HEK293 (cell line): ENCODE data around the gene SRBD1.

Source experiments
- CTCF ChIA-PET: fragments of 350-600 bp; formaldehyde crosslinking; extraction: SDS; loops from one replicate; lab custom pipeline; 2021; ENCODE audit warnings: antibody characterized with exemption; lab: Yijun Ruan, JAX
- POLR2A ChIA-PET: fragments of 300-600 bp; formaldehyde crosslinking; extraction: SDS; loops from one replicate; lab custom pipeline; 2020; ENCODE audit warnings: antibody characterized with exemption, inconsistent platforms; lab: Yijun Ruan, JAX
- H3K27ac ChIP-seq: fragments of 200-500 bp; sonication (Bioruptor generic); 2 replicates; pipeline ENCODE4 v1.5.1; 2014; ENCODE audit warnings: low read depth, low read length, control low read depth, inconsistent platforms; ENCODE audit errors: extremely low read depth
- H3K36me3 ChIP-seq, 2 experiments: fragments of 200-500 bp in 1 of 2; sonication (Bioruptor generic) in 1 of 2; 1 replicate in 1 of 2; 2 replicates in 1 of 2; pipeline ENCODE4 v1.5.1; 2014 to 2017; ENCODE audit warnings: inconsistent platforms in 2 of 2, low read length in 2 of 2; ENCODE audit not compliant: control insufficient read depth in 2 of 2, insufficient read depth in 1 of 2
- H3K4me1 ChIP-seq: fragments of 200-500 bp; sonication (Bioruptor generic); 2 replicates; pipeline ENCODE4 v1.5.1; 2014; ENCODE audit warnings: mild to moderate bottlenecking, low read length, inconsistent platforms; ENCODE audit not compliant: control insufficient read depth, insufficient read depth
- H3K4me3 ChIP-seq: 2 replicates; pipeline ENCODE4 v1.5.1; 2011; ENCODE audit warnings: low read depth, mild to moderate bottlenecking, control low read depth, low read length, moderate library complexity
- H3K9me3 ChIP-seq: fragments of 200-500 bp; sonication (Bioruptor generic); 2 replicates; pipeline ENCODE4 v1.5.1; 2014; ENCODE audit warnings: low read depth, low read length, inconsistent platforms; ENCODE audit not compliant: control insufficient read depth, insufficient read depth
- GLI2 ChIP-seq: fragments of 450-650 bp; formaldehyde crosslinking; IDR thresholded peaks from 2 replicates; pipeline ENCODE4; 2017; ENCODE audit warnings: missing biosample characterization, missing genetic modification characterization, low read depth, borderline replicate concordance
- KLF8 ChIP-seq: fragments of 450-650 bp; formaldehyde crosslinking; IDR thresholded peaks from 2 replicates; pipeline ENCODE4 v1.5.1; 2016; ENCODE audit warnings: missing biosample characterization, missing genetic modification characterization
- MZF1 ChIP-seq: fragments of 450-650 bp; formaldehyde crosslinking; IDR thresholded peaks from 2 replicates; pipeline ENCODE4 v1.5.1; 2017; ENCODE audit warnings: missing biosample characterization, missing genetic modification characterization, borderline replicate concordance
- SCRT1 ChIP-seq: fragments of 450-650 bp; formaldehyde crosslinking; IDR thresholded peaks from 2 replicates; pipeline ENCODE4 v1.5.1; 2016; ENCODE audit warnings: missing biosample characterization, missing genetic modification characterization, borderline replicate concordance
- ZBTB20 ChIP-seq: fragments of 450-650 bp; formaldehyde crosslinking; IDR thresholded peaks from 2 replicates; pipeline ENCODE4 v1.5.1; 2016; ENCODE audit warnings: missing biosample characterization, missing genetic modification characterization
- ZNF292 ChIP-seq: fragments of 450-650 bp; formaldehyde crosslinking; IDR thresholded peaks from 2 replicates; pipeline ENCODE4 v1.5.1; 2016; ENCODE audit warnings: low read depth, missing biosample characterization, missing genetic modification characterization, borderline replicate concordance
- ZNF548 ChIP-seq: fragments of 450-650 bp; formaldehyde crosslinking; IDR thresholded peaks from 2 replicates; pipeline ENCODE4 v1.5.1; 2016; ENCODE audit warnings: missing biosample characterization, missing genetic modification characterization
- TF ChIP-seq, protein P1 (sequence below): fragments of 450-650 bp; formaldehyde crosslinking; IDR thresholded peaks from 2 replicates; pipeline ENCODE4 v1.5.1; 2016; ENCODE audit warnings: missing biosample characterization, missing genetic modification characterization
- TF ChIP-seq, protein P2 (sequence below): fragments of 450-650 bp; formaldehyde crosslinking; IDR thresholded peaks from 2 replicates; pipeline ENCODE4 v1.5.1; 2016; ENCODE audit warnings: missing biosample characterization, missing genetic modification characterization
- TF ChIP-seq, protein P3 (sequence below): fragments of 450-650 bp; formaldehyde crosslinking; IDR thresholded peaks from 2 replicates; pipeline ENCODE4 v1.5.1; 2016; ENCODE audit warnings: missing biosample characterization, missing genetic modification characterization
- TF ChIP-seq, protein P4 (sequence below): fragments of 450-650 bp; formaldehyde crosslinking; IDR thresholded peaks from 2 replicates; pipeline ENCODE4 v1.5.1; 2016; ENCODE audit warnings: missing biosample characterization, missing genetic modification characterization
- TF ChIP-seq, protein P5 (sequence below): fragments of 450-650 bp; formaldehyde crosslinking; IDR thresholded peaks from 2 replicates; pipeline ENCODE4 v1.5.1; 2017; ENCODE audit warnings: missing biosample characterization, missing genetic modification characterization
- TF ChIP-seq, protein P6 (sequence below): fragments of 450-650 bp; formaldehyde crosslinking; IDR thresholded peaks from 2 replicates; pipeline ENCODE4 v1.5.1; 2016; ENCODE audit warnings: missing biosample characterization, missing genetic modification characterization, borderline replicate concordance

SRBD1 gene

DNA sequence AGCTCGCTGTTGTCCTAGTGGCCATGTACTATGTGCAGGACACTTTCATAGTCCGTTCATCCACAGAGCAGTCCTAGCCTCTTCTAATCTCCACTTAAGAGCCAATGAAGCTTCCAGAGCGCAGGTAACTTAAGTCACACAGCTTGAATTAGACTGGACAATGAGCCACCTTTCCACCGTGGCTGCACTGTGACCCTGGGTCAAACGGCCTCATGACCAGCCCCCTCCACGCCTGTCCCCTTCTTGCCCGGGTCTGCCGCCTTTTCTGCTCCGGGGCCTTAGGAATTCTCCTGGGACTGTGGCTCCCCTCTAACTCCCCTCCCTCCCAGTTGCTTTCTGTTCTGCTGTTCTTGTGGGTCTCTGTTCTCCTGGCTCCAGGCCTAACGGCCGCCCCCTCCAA, 32.0 kb upstream of the SRBD1 start:
- Histone ChIP-seq H3K27ac (peak overlapping the region; percentile 49; the same call in 1 of the 2 replicates), H3K9me3 (no peaks in the 10 kb centered on the region), H3K36me3 (no peaks in the 10 kb centered on the region), H3K4me3 (peak overlapping the region; percentile 47), H3K4me1 (no peaks in the 10 kb centered on the region)
- TF ChIP-seq KLF8 (tag by site-specific recombination) (no peak), ZBTB20 (tag by site-specific recombination) (no peak), SCRT1 (tag by site-specific recombination) (no peak), GLI2 (no peak), MZF1 (tag by site-specific recombination) (no peak), ZNF548 (tag by site-specific recombination) (no peak), ZNF292 (no peak)
- TF ChIP-seq, protein P1, sequence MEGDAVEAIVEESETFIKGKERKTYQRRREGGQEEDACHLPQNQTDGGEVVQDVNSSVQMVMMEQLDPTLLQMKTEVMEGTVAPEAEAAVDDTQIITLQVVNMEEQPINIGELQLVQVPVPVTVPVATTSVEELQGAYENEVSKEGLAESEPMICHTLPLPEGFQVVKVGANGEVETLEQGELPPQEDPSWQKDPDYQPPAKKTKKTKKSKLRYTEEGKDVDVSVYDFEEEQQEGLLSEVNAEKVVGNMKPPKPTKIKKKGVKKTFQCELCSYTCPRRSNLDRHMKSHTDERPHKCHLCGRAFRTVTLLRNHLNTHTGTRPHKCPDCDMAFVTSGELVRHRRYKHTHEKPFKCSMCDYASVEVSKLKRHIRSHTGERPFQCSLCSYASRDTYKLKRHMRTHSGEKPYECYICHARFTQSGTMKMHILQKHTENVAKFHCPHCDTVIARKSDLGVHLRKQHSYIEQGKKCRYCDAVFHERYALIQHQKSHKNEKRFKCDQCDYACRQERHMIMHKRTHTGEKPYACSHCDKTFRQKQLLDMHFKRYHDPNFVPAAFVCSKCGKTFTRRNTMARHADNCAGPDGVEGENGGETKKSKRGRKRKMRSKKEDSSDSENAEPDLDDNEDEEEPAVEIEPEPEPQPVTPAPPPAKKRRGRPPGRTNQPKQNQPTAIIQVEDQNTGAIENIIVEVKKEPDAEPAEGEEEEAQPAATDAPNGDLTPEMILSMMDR (tag by site-specific recombination) = no peak
- TF ChIP-seq, protein P2, sequence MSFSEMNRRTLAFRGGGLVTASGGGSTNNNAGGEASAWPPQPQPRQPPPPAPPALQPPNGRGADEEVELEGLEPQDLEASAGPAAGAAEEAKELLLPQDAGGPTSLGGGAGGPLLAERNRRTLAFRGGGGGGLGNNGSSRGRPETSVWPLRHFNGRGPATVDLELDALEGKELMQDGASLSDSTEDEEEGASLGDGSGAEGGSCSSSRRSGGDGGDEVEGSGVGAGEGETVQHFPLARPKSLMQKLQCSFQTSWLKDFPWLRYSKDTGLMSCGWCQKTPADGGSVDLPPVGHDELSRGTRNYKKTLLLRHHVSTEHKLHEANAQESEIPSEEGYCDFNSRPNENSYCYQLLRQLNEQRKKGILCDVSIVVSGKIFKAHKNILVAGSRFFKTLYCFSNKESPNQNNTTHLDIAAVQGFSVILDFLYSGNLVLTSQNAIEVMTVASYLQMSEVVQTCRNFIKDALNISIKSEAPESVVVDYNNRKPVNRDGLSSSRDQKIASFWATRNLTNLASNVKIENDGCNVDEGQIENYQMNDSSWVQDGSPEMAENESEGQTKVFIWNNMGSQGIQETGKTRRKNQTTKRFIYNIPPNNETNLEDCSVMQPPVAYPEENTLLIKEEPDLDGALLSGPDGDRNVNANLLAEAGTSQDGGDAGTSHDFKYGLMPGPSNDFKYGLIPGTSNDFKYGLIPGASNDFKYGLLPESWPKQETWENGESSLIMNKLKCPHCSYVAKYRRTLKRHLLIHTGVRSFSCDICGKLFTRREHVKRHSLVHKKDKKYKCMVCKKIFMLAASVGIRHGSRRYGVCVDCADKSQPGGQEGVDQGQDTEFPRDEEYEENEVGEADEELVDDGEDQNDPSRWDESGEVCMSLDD (tag by site-specific recombination) = no peak
- TF ChIP-seq, protein P3, sequence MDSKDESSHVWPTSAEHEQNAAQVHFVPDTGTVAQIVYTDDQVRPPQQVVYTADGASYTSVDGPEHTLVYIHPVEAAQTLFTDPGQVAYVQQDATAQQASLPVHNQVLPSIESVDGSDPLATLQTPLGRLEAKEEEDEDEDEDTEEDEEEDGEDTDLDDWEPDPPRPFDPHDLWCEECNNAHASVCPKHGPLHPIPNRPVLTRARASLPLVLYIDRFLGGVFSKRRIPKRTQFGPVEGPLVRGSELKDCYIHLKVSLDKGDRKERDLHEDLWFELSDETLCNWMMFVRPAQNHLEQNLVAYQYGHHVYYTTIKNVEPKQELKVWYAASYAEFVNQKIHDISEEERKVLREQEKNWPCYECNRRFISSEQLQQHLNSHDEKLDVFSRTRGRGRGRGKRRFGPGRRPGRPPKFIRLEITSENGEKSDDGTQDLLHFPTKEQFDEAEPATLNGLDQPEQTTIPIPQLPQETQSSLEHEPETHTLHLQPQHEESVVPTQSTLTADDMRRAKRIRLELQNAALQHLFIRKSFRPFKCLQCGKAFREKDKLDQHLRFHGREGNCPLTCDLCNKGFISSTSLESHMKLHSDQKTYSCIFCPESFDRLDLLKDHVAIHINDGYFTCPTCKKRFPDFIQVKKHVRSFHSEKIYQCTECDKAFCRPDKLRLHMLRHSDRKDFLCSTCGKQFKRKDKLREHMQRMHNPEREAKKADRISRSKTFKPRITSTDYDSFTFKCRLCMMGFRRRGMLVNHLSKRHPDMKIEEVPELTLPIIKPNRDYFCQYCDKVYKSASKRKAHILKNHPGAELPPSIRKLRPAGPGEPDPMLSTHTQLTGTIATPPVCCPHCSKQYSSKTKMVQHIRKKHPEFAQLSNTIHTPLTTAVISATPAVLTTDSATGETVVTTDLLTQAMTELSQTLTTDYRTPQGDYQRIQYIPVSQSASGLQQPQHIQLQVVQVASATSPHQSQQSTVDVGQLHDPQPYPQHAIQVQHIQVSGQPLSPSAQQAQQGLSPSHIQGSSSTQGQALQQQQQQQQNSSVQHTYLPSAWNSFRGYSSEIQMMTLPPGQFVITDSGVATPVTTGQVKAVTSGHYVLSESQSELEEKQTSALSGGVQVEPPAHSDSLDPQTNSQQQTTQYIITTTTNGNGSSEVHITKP (tag by site-specific recombination) = no peak
- TF ChIP-seq, protein P4, sequence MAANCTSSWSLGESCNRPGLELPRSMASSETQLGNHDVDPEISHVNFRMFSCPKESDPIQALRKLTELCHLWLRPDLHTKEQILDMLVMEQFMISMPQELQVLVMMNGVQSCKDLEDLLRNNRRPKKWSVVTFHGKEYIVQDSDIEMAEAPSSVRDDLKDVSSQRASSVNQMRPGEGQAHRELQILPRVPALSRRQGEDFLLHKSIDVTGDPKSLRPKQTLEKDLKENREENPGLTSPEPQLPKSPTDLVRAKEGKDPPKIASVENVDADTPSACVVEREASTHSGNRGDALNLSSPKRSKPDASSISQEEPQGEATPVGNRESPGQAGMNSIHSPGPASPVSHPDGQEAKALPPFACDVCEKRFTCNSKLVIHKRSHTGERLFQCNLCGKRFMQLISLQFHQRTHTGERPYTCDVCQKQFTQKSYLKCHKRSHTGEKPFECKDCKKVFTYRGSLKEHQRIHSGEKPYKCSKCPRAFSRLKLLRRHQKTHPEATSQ = no peak
- TF ChIP-seq, protein P5, sequence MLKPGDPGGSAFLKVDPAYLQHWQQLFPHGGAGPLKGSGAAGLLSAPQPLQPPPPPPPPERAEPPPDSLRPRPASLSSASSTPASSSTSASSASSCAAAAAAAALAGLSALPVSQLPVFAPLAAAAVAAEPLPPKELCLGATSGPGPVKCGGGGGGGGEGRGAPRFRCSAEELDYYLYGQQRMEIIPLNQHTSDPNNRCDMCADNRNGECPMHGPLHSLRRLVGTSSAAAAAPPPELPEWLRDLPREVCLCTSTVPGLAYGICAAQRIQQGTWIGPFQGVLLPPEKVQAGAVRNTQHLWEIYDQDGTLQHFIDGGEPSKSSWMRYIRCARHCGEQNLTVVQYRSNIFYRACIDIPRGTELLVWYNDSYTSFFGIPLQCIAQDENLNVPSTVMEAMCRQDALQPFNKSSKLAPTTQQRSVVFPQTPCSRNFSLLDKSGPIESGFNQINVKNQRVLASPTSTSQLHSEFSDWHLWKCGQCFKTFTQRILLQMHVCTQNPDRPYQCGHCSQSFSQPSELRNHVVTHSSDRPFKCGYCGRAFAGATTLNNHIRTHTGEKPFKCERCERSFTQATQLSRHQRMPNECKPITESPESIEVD = no peak
- TF ChIP-seq, protein P6, sequence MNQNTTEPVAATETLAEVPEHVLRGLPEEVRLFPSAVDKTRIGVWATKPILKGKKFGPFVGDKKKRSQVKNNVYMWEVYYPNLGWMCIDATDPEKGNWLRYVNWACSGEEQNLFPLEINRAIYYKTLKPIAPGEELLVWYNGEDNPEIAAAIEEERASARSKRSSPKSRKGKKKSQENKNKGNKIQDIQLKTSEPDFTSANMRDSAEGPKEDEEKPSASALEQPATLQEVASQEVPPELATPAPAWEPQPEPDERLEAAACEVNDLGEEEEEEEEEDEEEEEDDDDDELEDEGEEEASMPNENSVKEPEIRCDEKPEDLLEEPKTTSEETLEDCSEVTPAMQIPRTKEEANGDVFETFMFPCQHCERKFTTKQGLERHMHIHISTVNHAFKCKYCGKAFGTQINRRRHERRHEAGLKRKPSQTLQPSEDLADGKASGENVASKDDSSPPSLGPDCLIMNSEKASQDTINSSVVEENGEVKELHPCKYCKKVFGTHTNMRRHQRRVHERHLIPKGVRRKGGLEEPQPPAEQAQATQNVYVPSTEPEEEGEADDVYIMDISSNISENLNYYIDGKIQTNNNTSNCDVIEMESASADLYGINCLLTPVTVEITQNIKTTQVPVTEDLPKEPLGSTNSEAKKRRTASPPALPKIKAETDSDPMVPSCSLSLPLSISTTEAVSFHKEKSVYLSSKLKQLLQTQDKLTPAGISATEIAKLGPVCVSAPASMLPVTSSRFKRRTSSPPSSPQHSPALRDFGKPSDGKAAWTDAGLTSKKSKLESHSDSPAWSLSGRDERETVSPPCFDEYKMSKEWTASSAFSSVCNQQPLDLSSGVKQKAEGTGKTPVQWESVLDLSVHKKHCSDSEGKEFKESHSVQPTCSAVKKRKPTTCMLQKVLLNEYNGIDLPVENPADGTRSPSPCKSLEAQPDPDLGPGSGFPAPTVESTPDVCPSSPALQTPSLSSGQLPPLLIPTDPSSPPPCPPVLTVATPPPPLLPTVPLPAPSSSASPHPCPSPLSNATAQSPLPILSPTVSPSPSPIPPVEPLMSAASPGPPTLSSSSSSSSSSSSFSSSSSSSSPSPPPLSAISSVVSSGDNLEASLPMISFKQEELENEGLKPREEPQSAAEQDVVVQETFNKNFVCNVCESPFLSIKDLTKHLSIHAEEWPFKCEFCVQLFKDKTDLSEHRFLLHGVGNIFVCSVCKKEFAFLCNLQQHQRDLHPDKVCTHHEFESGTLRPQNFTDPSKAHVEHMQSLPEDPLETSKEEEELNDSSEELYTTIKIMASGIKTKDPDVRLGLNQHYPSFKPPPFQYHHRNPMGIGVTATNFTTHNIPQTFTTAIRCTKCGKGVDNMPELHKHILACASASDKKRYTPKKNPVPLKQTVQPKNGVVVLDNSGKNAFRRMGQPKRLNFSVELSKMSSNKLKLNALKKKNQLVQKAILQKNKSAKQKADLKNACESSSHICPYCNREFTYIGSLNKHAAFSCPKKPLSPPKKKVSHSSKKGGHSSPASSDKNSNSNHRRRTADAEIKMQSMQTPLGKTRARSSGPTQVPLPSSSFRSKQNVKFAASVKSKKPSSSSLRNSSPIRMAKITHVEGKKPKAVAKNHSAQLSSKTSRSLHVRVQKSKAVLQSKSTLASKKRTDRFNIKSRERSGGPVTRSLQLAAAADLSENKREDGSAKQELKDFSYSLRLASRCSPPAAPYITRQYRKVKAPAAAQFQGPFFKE = no peak
- CTCF ChIA-PET = interaction anchor here (0.7 to 3.2 kb wide), 10 partner anchors 9 to 350 kb away, joined by 3 to 17 read pairs (median 4); no protein-coding TSS in a partner anchor
- POLR2A ChIA-PET = no interaction called here
